ENCODE results near the gene INTS6.

INTS6 gene

GRCh38 chr13:51456510-51456909 is 3.7 kb upstream of the INTS6 start:
- DNase-seq (ENCODE audit: low read depth) = no peak

- DNase-seq (ENCODE audit: low read depth) = no peak
Observed at GRCh38 chr13:51455532-51455931, 2.7 kb upstream of the INTS6 start.

DNA sequence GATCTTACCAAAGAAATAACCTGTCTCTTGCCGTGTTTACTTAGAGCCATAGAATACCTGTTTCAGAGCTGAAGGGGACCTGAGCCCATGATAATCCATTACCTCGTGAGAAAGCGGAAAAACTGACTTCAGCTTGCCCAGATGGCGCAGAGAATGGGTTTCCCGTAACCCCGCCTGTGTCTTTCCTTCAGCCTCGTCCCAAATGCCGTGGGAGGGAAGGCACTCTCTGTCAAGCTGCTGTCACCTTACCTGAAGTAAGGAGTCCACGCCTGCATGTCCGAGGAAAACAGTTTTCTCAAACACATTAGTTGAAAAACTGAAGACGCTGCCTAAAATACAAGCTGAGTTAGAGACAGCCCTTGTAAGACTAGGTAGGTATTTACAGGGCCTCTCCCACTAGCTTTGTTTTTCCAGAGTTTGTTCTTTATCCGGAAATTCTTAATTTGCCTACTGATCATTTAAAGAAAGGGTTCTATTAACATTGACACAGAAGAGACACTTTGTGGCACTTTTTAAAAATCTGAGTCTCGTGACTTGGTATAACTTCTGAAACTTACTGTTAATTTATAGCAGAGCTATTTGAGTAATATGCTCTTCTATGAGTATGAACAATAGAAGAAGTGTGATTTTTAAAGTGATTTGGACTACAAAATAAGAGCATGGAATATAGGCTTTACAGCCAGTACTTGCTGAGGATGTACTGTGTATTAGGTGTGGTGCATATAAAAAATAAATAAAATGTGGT is 1.3 kb upstream of the INTS6 start:
- no peak for DNase-seq (ENCODE audit: low read depth)

GRCh38 chr13:51453207-51453958 is 547 bp upstream of the INTS6 start:
- peak; percentile 86 for DNase-seq (ENCODE audit: low read depth)

DNA sequence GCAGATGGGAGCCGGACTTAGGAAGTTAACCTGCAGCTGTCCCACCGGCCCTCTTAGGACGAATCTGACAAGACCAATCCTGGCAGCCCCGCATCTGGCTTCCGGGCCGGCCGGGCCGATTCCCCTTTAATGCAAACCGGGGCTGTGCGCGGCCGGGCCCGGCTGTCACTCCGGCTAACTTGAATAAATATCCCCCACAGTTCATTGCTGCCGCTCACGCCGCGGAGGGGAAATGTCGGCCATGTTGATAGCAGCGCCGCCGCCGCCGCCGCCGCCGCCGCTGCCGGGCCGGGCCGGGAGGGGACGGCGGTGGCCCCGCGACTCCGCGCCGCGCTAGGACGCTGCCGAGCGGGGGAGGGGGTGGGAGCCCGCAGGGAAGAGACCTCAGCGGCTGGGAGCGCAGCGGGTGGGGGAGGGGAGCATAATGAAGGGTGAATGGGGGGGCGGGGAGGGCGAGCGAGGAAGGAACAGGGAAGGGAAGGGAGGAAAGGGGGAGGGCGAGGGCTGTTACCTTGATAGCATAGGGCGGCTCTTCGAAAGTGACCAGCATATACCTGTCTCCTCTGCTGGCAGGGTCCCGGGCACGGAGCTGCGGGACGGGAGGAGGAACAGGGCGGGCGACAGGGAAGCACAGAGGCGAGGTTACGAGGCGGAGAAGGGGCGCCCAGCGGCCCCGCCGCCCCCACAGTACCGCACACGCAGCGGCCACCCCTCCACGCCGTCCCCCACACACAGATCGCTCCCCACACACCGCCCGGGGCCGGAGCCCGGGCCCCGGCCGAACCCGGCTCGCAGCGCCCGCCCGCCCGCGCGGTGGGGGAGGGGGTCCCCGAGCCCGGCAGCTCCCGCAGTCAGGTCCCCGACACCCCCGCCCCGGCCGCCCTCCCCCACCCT is 1.1 kb downstream of the INTS6 start:
- peak; percentile 71 for DNase-seq (ENCODE audit: low read depth)

- DNase-seq (ENCODE audit: low read depth) = no peak
Observed at GRCh38 chr13:51451134-51451466, 1.7 kb downstream of the INTS6 start.

DNA sequence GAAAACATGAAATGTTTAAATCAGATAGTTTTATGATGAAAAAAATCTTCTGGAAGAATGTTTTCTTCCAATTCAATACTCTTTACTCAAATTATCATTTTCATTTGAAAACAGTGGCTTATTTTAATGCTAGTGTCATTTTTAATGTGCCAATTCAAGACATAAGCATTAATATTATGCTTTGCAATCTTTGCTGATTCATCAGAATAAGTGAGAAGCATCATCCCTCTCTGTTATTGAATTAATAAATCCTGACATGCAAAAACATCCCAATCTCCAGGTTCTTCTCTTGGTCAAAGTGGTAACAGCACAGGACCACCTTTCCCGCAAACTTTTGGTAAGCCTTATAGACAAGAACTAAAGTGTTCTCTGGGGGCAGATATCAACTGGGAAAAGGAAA is 3.8 kb downstream of the INTS6 start:
- DNase-seq (ENCODE audit: low read depth) = no peak

DNA sequence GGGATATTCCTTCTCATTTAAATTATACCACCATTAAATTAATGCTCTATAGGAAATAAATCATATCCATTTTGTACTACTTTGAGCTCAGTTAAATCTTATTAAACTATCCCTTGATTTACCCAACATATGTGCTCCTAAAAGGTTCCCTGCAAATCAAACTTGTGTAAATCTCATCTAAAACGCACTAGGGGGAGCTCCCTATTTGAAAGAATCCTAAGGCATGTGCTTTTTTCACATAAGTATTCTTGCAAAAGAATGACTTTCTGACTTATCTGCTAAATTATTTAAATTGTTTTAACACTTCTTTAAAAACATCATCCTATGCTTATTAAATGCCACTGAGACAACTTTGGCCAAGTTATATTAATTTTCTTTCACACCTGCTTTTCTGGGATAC is 7.9 kb downstream of the INTS6 start:
- DNase-seq (ENCODE audit: low read depth) = no peak

GRCh38 chr13:51440381-51440780 is 12.5 kb downstream of the INTS6 start:
- no peak for DNase-seq (ENCODE audit: low read depth)

DNA sequence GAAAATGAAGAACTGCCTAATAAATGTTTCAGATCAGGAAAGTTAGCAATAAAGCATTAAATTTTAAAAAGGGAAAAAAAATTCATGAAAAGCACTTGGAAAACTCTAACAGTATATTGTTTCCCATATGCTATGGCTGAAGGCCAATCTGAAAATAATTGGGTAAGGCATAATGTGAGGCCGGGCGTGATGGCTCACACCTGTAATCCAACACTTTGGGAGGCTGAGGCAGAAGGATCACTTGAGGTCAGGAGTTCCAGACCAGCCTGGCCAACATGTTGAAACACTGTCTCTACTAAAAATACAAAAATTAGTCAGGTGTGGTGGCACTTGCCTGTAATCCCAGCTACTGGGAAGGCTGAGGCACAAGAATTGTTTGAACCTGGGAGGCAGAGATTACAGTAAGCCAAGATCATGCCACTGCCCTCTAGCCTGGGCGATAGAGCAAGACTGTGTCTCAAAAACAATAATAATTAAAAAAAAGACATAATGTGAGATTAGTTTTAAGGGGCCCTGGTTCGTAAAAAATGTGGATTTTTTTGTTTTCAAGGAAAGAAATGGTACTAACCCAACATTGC is 15.2 kb downstream of the INTS6 start:
- no peak for DNase-seq (ENCODE audit: low read depth)

DNA sequence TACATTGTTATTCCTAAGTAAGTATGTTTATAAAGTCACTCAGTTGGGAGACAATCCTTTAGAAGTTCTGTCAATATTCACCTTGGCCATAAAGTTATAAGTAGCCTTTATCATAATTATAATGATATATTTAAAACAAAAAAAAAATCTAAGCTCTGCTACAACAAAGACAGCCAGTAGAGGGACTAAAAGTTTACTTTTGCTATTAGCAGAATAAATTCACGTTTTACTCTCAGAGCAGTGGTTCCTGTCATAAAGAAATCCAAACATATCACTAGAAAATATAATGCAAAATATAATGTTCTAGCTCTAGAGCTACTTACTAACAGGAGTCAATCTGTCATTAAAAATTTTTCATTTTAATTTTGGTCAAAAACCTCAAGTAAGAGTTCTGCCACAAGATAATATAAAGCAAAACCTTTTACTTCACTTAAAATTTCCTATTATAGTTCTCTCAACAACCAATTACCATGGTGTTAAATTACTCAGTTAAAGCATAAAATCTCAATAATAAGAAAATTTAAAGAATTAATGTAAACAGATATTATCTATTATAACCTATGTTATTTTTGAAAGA is 17.7 kb downstream of the INTS6 start:
- no peak for DNase-seq (ENCODE audit: low read depth)

DNA sequence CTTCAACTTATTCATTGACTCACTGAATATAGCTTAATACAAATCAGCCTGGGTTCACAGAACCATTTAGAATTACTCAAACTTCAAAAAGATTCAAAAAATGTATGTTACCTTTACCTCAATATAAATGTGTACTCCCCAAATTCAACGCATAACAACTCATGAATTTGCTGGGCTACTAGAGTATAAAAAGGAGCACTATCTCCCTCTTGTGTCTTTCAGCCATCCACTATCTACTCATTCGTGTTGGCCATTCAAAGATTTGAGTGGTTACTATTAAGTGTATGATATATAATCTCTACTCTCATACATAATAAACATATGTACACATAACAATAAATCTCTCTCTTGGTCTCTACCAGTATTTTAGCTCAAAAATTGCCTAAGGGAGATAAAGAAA is 20.3 kb downstream of the INTS6 start:
- DNase-seq (ENCODE audit: low read depth) = no peak

GRCh38 chr13:51426982-51427381 is 25.9 kb downstream of the INTS6 start:
- DNase-seq (ENCODE audit: low read depth) = no peak

DNA sequence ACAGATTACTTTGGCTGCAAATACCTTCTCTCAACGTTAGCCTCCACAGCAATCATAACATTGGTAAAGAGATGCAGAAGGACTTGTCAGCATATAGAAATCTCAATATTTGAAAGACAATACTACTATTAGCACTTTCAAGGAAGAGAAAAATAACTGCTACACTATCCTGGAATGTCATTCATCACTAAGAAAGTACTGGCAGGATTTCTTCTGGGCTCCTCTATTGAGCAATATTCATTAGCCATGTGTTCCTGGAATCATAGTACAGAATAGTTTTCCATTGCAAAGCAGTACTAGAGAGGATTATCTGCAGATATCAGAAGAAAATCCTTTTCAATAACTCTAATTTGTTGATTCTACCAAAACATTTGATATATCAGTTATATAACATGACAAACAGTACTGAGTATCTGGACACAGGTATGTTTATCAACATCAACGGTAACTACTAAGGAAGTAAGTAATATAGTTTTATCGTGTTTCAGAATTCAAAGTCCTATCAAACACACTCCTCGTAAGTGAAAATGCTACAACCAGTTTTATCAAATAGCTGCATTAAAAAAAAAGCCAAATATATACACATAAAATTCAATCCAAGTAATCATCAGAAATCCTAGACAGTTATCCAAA is 27.3 kb downstream of the INTS6 start:
- no peak for DNase-seq (ENCODE audit: low read depth)

DNA sequence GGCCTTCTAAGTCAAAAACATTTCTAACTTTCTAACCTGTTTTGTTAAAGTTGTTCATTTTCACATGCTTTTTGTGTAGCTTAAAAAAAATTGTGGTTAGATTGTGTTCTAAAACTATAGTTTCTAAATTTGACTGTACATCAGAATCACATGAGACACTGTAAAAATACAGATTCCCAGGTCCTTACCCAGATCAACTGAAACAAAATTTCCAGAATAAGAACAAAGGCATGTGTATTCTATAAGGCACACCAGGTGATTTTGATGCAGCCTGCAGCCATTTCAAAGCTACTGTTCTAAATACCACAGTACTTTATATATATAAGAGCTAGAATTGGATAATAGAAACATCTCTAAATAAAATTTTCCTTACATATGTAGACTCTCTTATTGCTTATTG is 29.1 kb downstream of the INTS6 start:
- DNase-seq (ENCODE audit: low read depth) = no peak

DNA sequence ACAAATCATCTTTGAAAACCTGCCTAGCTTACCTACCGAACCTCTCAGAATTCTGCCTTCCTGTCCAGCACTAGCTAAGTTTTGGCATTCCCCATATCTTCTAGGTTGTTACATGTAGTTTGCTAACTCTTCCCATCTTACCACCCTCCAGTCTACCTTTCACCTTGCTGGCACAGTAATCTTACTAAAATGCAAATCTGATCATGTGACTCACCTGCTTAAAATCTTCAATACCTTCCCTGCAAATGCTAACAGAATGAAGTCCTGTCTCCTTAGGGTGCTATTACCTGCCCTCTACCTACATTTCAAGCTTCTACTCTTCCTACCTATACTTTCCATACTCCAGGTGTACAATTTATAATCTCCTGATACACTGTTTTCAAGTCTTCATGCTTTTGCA is 30.4 kb downstream of the INTS6 start:
- DNase-seq (ENCODE audit: low read depth) = no peak

DNA sequence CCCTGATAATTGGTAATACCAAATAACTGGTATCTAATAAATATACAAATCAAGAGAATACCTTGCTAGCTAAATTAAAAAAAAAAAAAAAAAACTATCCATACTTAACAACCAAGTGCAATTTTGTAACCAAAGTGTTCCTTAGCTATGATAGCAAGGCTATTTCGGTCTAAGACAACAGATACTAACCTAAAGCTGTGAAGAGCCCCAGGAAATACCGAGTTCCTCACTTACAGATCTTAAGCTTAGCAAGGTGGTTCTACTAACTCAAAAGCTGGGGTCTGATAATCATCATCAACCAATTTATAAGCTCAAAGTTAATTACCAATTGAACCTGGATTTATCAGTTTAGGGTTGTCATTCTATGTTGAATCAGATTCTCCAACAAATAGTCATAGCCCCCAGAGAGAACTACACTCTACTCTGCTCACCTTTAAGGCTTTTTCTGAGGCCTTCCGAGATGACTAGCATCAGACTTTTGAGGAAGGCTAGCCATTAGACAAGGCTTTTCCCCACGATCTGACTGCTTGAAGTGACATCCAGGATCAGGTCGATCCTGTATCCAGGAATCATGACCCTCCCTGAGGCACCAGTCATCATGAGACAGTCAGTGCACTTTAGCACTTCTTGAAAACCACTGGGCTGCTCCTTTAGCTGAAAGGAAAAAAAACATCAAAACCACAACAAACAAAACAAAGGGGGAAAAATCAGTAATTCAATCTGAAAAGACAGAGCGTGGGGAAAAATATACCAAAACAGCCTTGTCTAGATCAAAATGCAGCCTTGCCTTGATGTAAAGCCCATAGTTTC is 31.9 kb downstream of the INTS6 start:
- DNase-seq (ENCODE audit: low read depth) = no peak

DNA sequence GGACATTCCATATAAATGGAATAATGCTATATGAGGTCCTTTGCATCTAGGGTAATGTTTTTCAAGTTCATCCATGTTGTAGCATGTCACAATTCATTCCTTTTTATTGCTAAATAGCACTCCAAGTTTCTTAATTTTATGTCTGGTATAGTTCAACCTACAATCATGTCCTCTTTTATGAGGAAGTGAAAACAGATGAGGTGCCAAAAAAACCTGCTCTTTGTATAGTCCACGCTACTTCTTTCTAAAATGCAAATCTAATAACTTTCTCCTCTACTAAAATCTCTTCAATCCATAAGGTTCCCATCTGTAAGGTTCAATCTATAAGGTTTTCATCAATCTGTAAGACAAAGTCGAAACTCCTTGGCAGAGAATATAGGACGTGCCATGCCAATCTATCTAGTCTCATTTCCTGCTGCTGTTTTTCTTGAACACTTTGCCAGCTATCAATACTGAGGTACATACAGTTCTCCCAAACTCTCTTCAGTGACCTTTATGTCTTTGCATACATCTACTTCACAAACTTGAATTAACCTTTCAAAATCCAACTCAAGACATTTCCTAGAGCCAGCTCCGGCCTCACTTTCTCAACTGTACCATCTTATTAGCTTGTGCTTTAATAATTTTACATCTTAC is 33.7 kb downstream of the INTS6 start:
- DNase-seq (ENCODE audit: low read depth) = no peak

- no peak for DNase-seq (ENCODE audit: low read depth)
Observed at GRCh38 chr13:51417716-51418115, 35.1 kb downstream of the INTS6 start.

DNA sequence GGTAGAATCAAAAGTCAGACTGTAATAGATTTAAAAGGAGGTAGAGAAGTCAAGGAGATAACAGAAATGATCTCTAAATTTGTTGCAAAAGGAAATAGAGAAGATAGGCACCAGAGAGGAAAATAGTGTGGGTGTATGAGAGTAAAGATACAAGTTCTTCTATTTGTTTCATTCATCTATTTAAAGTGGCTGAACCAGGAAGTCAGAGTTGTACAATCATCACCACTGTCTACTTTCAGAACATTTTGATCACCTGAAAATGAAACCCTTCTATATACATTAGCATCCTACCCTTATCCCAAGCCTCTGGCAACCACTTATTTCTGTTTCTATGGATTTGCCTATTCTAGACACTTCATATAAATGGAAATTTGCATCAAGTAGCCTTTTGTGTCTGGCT is 36.7 kb downstream of the INTS6 start:
- no peak for DNase-seq (ENCODE audit: low read depth)
